A673 (cell line): ENCODE measurements around the gene GLOD4.

Experiments
- EZH2 ChIP-seq: fragments of 200-600 bp; sonication (generic); IDR thresholded peaks from 2 replicates; pipeline ENCODE4 v1.6.1; 2017; ENCODE audit warnings: borderline replicate concordance, low read depth, mild to moderate bottlenecking, mixed read lengths, antibody characterized with exemption, low read length; ENCODE audit not compliant: poor library complexity, severe bottlenecking
- TF ChIP-seq, protein P1 (sequence below): fragments of 300-800, 200-600 bp; sonication (generic); conservative IDR thresholded peaks from 2 replicates; pipeline ENCODE4 v1.5.1; 2017; ENCODE audit warnings: low read depth, mild to moderate bottlenecking, antibody characterized with exemption, low read length, moderate library complexity, mixed read lengths

DNA sequence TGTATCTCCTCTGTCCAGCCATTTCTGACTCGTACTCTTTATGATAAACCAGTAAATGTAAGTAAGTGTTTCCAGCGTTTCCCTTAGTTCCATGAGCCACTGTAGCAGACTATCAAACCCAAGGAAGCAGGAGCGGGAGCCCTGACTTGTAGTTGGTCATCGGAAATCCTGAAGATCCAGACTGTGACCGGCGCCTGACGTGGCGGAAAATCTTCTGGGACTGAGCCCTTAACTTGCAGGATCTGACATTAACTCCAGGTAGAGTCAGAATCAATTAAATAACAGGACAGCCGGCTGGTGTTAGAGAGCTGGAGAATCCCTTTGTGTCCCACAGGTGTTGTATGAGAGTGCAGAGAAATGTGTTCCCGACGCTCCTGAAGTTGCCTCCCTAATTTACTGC lies 4.0 kb downstream of the GLOD4 start:
- TF ChIP-seq, protein P1, sequence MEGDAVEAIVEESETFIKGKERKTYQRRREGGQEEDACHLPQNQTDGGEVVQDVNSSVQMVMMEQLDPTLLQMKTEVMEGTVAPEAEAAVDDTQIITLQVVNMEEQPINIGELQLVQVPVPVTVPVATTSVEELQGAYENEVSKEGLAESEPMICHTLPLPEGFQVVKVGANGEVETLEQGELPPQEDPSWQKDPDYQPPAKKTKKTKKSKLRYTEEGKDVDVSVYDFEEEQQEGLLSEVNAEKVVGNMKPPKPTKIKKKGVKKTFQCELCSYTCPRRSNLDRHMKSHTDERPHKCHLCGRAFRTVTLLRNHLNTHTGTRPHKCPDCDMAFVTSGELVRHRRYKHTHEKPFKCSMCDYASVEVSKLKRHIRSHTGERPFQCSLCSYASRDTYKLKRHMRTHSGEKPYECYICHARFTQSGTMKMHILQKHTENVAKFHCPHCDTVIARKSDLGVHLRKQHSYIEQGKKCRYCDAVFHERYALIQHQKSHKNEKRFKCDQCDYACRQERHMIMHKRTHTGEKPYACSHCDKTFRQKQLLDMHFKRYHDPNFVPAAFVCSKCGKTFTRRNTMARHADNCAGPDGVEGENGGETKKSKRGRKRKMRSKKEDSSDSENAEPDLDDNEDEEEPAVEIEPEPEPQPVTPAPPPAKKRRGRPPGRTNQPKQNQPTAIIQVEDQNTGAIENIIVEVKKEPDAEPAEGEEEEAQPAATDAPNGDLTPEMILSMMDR = no peak
- no peak for TF ChIP-seq EZH2
